Measurements from ENCODE around the gene GLO1.

DNA sequence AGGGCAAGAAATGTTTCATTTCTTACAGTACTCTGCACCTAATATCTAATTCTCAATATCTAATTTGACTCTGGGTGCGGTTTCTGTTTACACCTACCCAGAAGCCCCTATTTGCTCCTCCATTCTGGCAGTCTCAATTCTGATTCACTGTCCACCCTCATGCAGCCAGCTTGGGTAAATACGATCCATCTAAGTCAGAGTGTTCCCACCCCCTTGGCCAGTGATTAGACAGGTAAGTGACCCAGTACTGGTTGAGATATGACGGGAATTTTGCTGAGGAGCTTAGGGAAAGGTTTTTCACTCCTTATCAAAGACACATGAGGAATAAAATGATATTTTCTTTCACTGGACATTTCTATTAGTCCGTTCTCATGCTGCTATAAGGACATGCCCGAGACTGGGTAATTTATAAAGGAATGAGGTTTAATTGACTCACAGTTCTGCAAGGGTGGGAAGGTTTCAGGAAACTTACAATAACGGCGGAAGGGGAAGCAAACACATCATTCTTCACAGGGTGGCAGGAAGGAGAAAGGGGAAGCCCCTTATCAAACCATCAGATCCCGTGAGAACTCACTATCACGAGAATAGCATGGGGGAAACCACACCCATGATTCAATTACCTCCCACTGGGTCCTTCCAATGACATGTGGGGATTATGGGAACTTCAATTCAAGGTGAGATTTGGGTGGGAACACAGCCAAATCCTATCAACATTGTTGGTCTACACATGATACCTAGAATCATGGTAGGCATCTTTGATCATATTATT lies 29.4 kb downstream of the GLO1 start:
- no peak for TF ChIP-seq EZH2phosphoT487 (IDR thresholded peaks at IDR 0.05; ENCODE audit: borderline replicate concordance, low read length)
- TF ChIP-seq, protein P1, sequence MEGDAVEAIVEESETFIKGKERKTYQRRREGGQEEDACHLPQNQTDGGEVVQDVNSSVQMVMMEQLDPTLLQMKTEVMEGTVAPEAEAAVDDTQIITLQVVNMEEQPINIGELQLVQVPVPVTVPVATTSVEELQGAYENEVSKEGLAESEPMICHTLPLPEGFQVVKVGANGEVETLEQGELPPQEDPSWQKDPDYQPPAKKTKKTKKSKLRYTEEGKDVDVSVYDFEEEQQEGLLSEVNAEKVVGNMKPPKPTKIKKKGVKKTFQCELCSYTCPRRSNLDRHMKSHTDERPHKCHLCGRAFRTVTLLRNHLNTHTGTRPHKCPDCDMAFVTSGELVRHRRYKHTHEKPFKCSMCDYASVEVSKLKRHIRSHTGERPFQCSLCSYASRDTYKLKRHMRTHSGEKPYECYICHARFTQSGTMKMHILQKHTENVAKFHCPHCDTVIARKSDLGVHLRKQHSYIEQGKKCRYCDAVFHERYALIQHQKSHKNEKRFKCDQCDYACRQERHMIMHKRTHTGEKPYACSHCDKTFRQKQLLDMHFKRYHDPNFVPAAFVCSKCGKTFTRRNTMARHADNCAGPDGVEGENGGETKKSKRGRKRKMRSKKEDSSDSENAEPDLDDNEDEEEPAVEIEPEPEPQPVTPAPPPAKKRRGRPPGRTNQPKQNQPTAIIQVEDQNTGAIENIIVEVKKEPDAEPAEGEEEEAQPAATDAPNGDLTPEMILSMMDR (IDR thresholded peaks at IDR 0.05; ENCODE audit: low read depth, low read length, poor library complexity, severe bottlenecking): no peak
